HuH-7 (cell line): ENCODE measurements around the gene EFNA1.
A peak's percentile ranks its signal among the peaks of the same experiment; 100 is the strongest.
"Not testable (repeated sequence)": the region's sequence is repeated elsewhere in the genome, so short reads cannot be mapped to it uniquely, and the experiment has no call there.

ENCODE experiments used
- DNase-seq: peaks from one replicate; pipeline ENCODE4 v3.0.0; 2011; ENCODE audit warnings: low spot score

The EFNA1 gene

DNA sequence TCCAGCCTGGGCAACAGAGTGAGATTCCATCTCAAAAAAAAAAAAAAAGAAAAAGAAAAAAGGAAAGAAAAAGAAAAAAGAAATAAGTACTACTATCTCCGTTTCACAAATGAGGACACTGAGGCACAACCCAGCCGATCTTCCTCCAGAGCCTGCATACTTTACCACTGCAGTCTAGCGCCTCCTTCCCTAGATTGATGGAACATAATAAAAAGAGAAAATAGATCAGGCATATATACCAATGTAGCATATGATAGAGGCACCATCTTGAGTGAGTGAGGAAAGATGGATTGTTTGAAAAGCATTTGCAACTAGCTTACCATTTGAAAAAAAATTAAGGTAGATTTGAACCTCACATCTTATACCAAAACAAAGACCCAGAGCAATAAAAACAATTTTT, 17.8 kb downstream of the EFNA1 start:
- no peak for DNase-seq

- not testable (repeated sequence) for DNase-seq
Observed at GRCh38 chr1:155155996-155156643, 28.4 kb downstream of the EFNA1 start.

DNA sequence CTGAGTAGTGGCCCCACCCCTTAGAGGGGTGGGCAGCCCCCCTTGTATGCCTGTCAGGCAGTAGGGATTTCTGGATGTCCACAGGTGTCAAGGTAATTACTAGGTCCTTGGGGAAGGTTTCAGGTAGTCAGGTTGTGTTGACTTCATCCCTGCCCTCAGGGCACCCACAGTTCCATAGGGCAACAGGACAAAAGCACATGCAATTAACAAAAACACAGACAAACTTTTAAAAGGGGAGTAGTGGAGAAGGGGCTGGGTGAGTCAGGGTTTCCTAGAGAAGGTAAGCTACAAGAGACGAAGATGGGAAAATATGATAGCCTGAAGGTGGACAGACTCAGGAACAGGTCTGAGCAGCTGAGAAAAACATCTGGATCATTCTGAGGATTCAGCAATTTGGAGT, 31.3 kb downstream of the EFNA1 start:
- DNase-seq = no peak

DNA sequence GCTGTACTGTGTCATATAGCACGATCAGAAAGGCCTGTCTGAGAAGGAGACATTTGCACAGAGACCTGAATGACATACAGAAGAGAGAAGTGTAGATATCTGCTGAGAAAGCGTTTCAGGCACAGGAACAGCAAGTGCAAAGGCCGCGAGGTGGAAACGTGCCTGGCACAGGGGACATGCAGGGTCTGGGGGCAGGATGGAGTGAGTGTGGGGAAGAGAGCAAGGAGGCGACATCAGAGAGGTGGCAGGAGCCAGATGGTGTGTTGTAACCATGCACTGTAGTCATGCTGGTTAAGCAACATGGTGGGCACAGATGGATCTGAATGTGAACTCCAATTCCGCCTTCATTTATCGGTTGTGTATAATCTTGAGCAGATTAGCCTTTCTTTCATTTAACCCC, 32.5 kb downstream of the EFNA1 start:
- no peak for DNase-seq

GRCh38 chr1:155162631-155163030, 35.0 kb downstream of the EFNA1 start:
- DNase-seq = not testable (repeated sequence)

DNA sequence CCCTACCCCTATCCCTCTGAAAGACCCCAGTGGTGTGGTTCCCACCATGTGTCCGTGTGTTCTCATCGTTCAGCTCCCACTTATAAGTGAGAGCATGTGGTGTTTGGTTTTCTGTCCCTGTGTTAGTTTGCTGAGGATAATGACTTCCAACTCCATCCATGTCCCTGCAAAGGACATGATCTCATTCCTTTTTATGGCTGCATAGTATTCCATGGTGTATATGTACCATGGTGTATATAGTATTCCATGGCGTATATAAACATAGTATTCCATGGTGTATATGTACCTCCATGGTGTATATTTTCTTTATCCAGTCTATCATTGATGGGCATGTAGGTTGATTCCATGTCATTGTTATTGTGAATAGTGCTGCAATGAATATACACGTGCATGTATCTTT, 36.1 kb downstream of the EFNA1 start:
- DNase-seq = not testable (repeated sequence)

GRCh38 chr1:155164625-155165024, 36.9 kb downstream of the EFNA1 start:
- not testable (repeated sequence) for DNase-seq

GRCh38 chr1:155166051-155166470, 38.4 kb downstream of the EFNA1 start:
- no peak for DNase-seq

DNA sequence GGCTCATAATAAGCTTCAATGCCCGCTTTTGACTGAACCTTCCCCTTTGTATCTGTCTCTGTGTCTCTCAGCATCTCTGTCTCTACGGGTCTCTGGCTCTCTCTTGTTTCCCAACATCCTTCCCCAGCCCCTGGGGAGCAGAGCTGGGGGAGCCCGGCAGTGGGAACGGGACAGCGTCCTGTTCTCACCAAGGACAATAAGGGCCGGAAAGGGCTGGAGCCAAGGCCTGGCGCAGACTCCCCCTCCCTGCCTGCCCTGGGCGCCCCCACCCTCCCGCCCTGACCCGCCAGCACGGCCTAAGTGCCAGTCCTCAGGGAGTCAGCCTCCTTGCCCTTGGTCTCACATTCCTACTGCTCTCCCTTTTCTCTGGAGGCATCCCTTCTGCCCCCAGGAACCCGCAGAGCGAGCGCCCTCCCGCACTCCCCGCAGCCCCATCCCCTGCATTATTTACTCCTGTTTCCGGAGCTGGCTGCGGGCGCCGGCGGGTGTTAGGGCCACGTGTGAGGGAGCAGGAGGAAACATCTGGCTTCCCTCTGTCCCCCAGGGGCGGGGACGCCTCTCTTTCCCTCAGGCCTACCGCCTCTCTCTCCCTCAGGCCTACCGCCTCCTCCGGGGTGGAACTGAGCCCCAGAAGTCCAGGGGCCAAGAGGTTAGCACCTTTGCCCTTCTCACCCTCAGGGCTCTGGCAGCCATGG, 38.9 kb downstream of the EFNA1 start:
- no peak for DNase-seq

GRCh38 chr1:155167166-155168104, 39.8 kb downstream of the EFNA1 start:
- peak; percentile 96 for DNase-seq

- not testable (repeated sequence) for DNase-seq
Observed at GRCh38 chr1:155168105-155168445, 40.4 kb downstream of the EFNA1 start.

- DNase-seq = no peak
Observed at GRCh38 chr1:155168456-155169210, 41.0 kb downstream of the EFNA1 start.

DNA sequence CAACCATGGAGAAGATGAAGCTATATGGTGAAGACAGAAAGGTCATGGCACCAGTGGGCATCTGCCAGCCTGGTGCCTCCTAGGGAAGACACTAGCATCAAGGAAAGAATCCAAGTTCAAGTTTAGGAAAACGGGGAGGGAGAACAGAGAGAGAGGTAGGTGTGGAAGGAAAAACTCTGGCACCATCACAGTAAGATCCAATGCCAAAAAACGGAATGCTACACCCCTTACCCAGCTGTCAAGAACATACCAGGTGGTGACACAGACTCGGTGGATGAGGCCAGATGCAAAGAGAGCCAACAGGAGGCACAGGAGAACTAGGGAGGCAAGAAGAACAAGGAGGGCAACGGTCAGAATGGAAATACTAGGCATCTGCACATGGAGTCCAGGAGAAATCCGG, 41.9 kb downstream of the EFNA1 start:
- no peak for DNase-seq

GRCh38 chr1:155170101-155170785, 42.6 kb downstream of the EFNA1 start:
- no peak for DNase-seq

GRCh38 chr1:155170806-155171205, 43.1 kb downstream of the EFNA1 start:
- no peak for DNase-seq

- DNase-seq = no peak
Observed at GRCh38 chr1:155171836-155172731, 44.4 kb downstream of the EFNA1 start.

- peak; percentile 99 for DNase-seq
Observed at GRCh38 chr1:155172732-155173477, 45.2 kb downstream of the EFNA1 start, which contains the start of gene KRTCAP2. KRTCAP2 (minus strand) TSS chr1:155173304; CDS start chr1:155173224, 80 bp downstream.

- no peak for DNase-seq
Observed at GRCh38 chr1:155173478-155174323, 46.0 kb downstream of the EFNA1 start, which contains the start of gene TRIM46. TRIM46 (plus strand) TSS chr1:155173849; CDS start chr1:155173967, 118 bp downstream.
